ENCODE measurements around the gene CRABP2. TPM values are rescaled to one million over a fixed set of nuclear protein-coding genes. Genes with fewer than 3 reads are reported as not detected.

CRABP2 gene
- total and polyA plus RNA-seq, 2 of the 13 experiments (the other 11 are each of a cell fraction or from before 2014, with no cell fraction given), result 0.40 to 0.60 TPM

DNA sequence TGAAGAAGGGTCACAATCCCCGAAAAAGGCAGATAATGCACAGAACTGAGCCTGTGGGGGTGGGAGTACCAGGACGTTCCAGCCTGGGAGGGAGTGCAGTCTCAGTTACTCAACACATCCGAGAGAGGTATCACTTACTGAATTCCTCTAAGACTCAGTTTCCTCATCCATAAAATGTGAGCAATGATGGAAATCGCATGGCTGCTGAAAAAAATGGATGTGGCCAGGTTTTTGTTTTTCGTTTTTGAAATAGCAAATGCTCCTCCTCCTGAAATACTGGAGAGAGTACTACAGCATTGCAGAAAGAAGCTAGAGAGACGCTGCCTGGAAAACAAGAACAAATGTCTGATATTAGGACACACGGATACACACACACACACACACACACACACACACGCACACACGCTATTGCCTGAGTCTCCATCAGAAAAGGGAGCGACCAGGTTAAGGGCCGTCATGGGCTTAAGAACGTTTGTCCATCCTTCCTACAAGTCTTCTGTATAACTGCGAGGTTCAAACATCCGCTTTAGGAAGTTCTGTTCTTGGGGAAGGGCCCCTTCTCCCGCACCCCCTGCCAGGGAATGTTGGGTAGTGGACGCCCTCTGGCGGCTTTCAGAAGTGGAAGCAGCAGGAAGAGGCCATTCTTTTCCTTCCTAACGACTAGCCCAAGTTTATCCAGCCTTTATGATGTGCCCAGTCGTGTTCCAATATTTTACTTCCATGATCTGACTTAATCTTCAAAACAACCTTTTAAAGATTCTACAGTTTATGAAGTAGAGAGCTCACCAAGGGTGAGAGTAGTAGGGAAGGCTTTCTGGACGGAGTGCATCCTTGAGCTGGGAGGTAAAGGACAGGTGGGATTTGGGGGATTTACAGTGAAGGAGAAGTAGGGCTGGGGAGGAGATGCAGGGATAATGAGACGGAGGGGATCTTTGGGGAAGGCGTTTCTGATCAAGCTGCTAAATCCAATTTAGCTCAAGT, 27.5 kb downstream of the CRABP2 start (continued):
- TF ChIP-seq SIX1 (CRISPR knock-in tag; IDR thresholded peaks at IDR 0.05; ENCODE audit: borderline replicate concordance) (0 out of 2 replicates have a peak, but pooled peaks have one; percentile 14), SIN3A (IDR thresholded peaks at IDR 0.05; ENCODE audit: borderline replicate concordance, low read depth, low read length) (no peak), THAP11 (CRISPR knock-in tag; IDR thresholded peaks at IDR 0.05) (0 out of 2 replicates have a peak, but pooled peaks have one; percentile 24), PHF21A (CRISPR knock-in tag; IDR thresholded peaks at IDR 0.05) (peak; percentile 18; the same call in 1 of the 2 replicates), CREBL2 (CRISPR knock-in tag; IDR thresholded peaks at IDR 0.05; ENCODE audit: borderline replicate concordance) (no peak), PAF1 (CRISPR knock-in tag; IDR thresholded peaks at IDR 0.05) (no peak), MIER3 (CRISPR knock-in tag; IDR thresholded peaks at IDR 0.05; ENCODE audit: borderline replicate concordance) (0 out of 2 replicates have a peak, but pooled peaks have one; percentile 36), TRAFD1 (CRISPR knock-in tag; IDR thresholded peaks at IDR 0.05; ENCODE audit: borderline replicate concordance) (0 out of 2 replicates have a peak, but pooled peaks have one; percentile 40), EZH2 (conservative IDR thresholded peaks at IDR 0.05; ENCODE audit: low read depth, low read length) (peak; percentile 79), ZNF350 (CRISPR knock-in tag; IDR thresholded peaks at IDR 0.05; ENCODE audit: borderline replicate concordance, low read depth) (peak; percentile 20; the same call in 1 of the 2 replicates), STAG1 (CRISPR knock-in tag; IDR thresholded peaks at IDR 0.05) (peak; percentile 91), MAZ (IDR thresholded peaks at IDR 0.05; ENCODE audit: borderline replicate concordance, low read depth, low read length) (peak; percentile 37; the same call in 1 of the 2 replicates), MAZ (CRISPR knock-in tag; IDR thresholded peaks at IDR 0.05; ENCODE audit: low read depth) (0 out of 2 replicates have a peak, but pooled peaks have one; percentile 36), CHCHD3 (CRISPR knock-in tag; IDR thresholded peaks at IDR 0.05) (no peak), ZC3H4 (CRISPR knock-in tag; IDR thresholded peaks at IDR 0.05; ENCODE audit: borderline replicate concordance) (no peak), ZBTB49 (CRISPR knock-in tag; IDR thresholded peaks at IDR 0.05; ENCODE audit: borderline replicate concordance) (no peak), MXI1 (IDR thresholded peaks at IDR 0.05; ENCODE audit: borderline replicate concordance, low read depth, low read length) (0 out of 3 replicates have a peak, but pooled peaks have one; percentile 28)
- TF ChIP-seq, protein P1, sequence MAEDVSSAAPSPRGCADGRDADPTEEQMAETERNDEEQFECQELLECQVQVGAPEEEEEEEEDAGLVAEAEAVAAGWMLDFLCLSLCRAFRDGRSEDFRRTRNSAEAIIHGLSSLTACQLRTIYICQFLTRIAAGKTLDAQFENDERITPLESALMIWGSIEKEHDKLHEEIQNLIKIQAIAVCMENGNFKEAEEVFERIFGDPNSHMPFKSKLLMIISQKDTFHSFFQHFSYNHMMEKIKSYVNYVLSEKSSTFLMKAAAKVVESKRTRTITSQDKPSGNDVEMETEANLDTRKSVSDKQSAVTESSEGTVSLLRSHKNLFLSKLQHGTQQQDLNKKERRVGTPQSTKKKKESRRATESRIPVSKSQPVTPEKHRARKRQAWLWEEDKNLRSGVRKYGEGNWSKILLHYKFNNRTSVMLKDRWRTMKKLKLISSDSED (CRISPR knock-in tag; IDR thresholded peaks at IDR 0.05), result no peak
- TF ChIP-seq, protein P2, sequence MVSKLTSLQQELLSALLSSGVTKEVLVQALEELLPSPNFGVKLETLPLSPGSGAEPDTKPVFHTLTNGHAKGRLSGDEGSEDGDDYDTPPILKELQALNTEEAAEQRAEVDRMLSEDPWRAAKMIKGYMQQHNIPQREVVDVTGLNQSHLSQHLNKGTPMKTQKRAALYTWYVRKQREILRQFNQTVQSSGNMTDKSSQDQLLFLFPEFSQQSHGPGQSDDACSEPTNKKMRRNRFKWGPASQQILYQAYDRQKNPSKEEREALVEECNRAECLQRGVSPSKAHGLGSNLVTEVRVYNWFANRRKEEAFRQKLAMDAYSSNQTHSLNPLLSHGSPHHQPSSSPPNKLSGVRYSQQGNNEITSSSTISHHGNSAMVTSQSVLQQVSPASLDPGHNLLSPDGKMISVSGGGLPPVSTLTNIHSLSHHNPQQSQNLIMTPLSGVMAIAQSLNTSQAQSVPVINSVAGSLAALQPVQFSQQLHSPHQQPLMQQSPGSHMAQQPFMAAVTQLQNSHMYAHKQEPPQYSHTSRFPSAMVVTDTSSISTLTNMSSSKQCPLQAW (CRISPR knock-in tag; IDR thresholded peaks at IDR 0.05), result 0 out of 2 replicates have a peak, but pooled peaks have one; percentile 5
